Hepatocyte (in vitro differentiated cells): Measurements from ENCODE around the gene SCT. TPM values are rescaled to one million over a fixed set of nuclear protein-coding genes. Genes with fewer than 3 reads are reported as not detected.

Experiments
- DNase-seq: peaks from one replicate; pipeline ENCODE4 v3.0.0-alpha.2; 2016; ENCODE audit warnings: low spot score
- H2AFZ ChIP-seq: fragments of 200-600 bp; sonication (generic); 2 replicates; pipeline ENCODE4 v1.6.0; 2016; ENCODE audit warnings: antibody characterized with exemption, mild to moderate bottlenecking
- H3K27ac ChIP-seq: fragments of 200-600 bp; sonication (generic); 2 replicates; pipeline ENCODE4 v1.5.1; 2016; ENCODE audit warnings: mild to moderate bottlenecking
- H3K27me3 ChIP-seq: fragments of 200-600 bp; sonication (generic); 2 replicates; pipeline ENCODE4 v1.6.1; 2016
- H3K36me3 ChIP-seq: fragments of 200-600 bp; sonication (generic); replicated peaks from 2 replicates; pipeline ENCODE4 v1.5.1; 2016; ENCODE audit warnings: low read depth; ENCODE audit not compliant: insufficient read depth
- H3K4me1 ChIP-seq: fragments of 200-600 bp; sonication (generic); 2 replicates; pipeline ENCODE4 v1.5.1; 2016; ENCODE audit warnings: mild to moderate bottlenecking, moderate library complexity; ENCODE audit not compliant: insufficient read depth
- H3K4me2 ChIP-seq: fragments of 200-600 bp; sonication (generic); 2 replicates; pipeline ENCODE4 v1.6.0; 2016
- H3K4me3 ChIP-seq: fragments of 200-600 bp; sonication (generic); 2 replicates; pipeline ENCODE4 v1.5.1; 2016; ENCODE audit warnings: mild to moderate bottlenecking
- H3K79me2 ChIP-seq: fragments of 200-600 bp; sonication (generic); 2 replicates; pipeline ENCODE4 v1.6.0; 2017; ENCODE audit warnings: mild to moderate bottlenecking
- H3K9me2 ChIP-seq: fragments of 200-600 bp; sonication (generic); replicated peaks from 2 replicates; pipeline ENCODE4 v1.6.0; 2017; ENCODE audit warnings: mild to moderate bottlenecking; ENCODE audit not compliant: insufficient read depth
- H3K9me3 ChIP-seq: fragments of 200-600 bp; sonication (generic); 2 replicates; pipeline ENCODE4 v1.5.1; 2016; ENCODE audit warnings: low read depth, mild to moderate bottlenecking
- H4K20me1 ChIP-seq: fragments of 200-600 bp; sonication (generic); 2 replicates; pipeline ENCODE4 v1.6.0; 2016; ENCODE audit warnings: mild to moderate bottlenecking; ENCODE audit not compliant: insufficient read depth, poor library complexity, severe bottlenecking
- EZH2 ChIP-seq: fragments of 200-600 bp; sonication (generic); IDR thresholded peaks from 2 replicates; pipeline ENCODE4 v1.6.1; 2016; ENCODE audit warnings: antibody characterized with exemption, mild to moderate bottlenecking, borderline replicate concordance
- EZH2phosphoT487 ChIP-seq: fragments of 200-600 bp; sonication (generic); IDR thresholded peaks from one replicate; pipeline ENCODE4 v1.6.1; 2018; ENCODE audit warnings: antibody characterized with exemption, mild to moderate bottlenecking, low read depth, moderate library complexity; ENCODE audit not compliant: unreplicated experiment, severe bottlenecking
- WGBS: methylation state at CpG from one replicate; pipeline ENCODE4 v1.1.6; 2016; ENCODE audit warnings: low lambda C conversion rate; ENCODE audit errors: missing lambda C conversion rate; 5-methylcytosine and 5-hydroxymethylcytosine counted together
- polyA plus RNA-seq: library from polyadenylated mRNA; unstranded; fragments of >200 nt; fragmentation: Nextera tagmentation; extraction: Ambion mirVana; gene quantifications from 2 replicates; pipeline ENCODE4 v1.2.1, GENCODE V29; 2016
- total RNA-seq: library from RNA; depleted of rRNA; stranded (reverse); fragments of >200 nt; gene quantifications from 2 replicates; pipeline ENCODE4 v1.2.3, GENCODE V29; 2014
- TF ChIP-seq, protein P1 (sequence below): fragments of 200-600 bp; sonication (generic); IDR thresholded peaks from 2 replicates; pipeline ENCODE4 v1.5.1; 2016; ENCODE audit warnings: antibody characterized with exemption, mild to moderate bottlenecking; ENCODE audit not compliant: poor library complexity

Gene SCT
- total and polyA plus RNA-seq, 2 experiments from 2014 or later: 21.7 TPM; not detected in 1

DNA sequence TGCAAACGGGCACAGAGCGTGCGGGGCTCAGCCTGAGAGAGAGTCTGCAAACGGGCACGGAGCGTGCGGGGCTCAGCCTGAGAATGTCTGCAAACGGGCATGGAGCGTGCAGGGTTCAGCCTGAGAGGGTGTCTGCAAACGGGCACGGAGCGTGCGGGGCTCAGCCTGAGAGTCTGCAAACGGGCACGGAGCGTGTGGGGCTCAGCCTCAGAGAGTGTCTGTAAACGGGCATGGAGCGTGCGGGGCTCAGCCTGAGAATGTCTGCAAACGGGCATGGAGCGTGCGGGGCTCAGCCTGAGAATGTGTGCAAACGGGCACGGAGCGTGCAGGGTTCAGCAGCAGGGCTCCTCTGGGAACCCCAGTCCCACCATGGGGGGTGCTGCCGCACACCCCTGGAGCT is 37.2 kb downstream of the SCT start:
- Histone ChIP-seq H2AFZ (no peak overlapping the region), H3K36me3 (no peaks in the 10 kb centered on the region), H3K27me3 (no peaks in the 10 kb centered on the region), H3K4me3 (no peak overlapping the region), H3K9me2 (no peaks in the 10 kb centered on the region), H3K9me3 (no peaks in the 10 kb centered on the region), H3K79me2 (peaks cover 60% of the 10 kb centered on the region), H3K4me1 (peaks cover 23% of the 10 kb centered on the region), H3K4me2 (no peak overlapping the region), H3K27ac (no peak overlapping the region), H4K20me1 (peaks cover 31% of the 10 kb centered on the region)
- TF ChIP-seq EZH2 (no peak), EZH2phosphoT487 (no peak)
- TF ChIP-seq, protein P1, sequence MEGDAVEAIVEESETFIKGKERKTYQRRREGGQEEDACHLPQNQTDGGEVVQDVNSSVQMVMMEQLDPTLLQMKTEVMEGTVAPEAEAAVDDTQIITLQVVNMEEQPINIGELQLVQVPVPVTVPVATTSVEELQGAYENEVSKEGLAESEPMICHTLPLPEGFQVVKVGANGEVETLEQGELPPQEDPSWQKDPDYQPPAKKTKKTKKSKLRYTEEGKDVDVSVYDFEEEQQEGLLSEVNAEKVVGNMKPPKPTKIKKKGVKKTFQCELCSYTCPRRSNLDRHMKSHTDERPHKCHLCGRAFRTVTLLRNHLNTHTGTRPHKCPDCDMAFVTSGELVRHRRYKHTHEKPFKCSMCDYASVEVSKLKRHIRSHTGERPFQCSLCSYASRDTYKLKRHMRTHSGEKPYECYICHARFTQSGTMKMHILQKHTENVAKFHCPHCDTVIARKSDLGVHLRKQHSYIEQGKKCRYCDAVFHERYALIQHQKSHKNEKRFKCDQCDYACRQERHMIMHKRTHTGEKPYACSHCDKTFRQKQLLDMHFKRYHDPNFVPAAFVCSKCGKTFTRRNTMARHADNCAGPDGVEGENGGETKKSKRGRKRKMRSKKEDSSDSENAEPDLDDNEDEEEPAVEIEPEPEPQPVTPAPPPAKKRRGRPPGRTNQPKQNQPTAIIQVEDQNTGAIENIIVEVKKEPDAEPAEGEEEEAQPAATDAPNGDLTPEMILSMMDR: no peak
- 98% methylated on average over 23 of the region's 26 CpGs for WGBS
- no peak for DNase-seq

GRCh38 chr11:587978-588380 is 39.0 kb downstream of the SCT start:
- DNase-seq: peak; percentile 93
- no peaks in the 10 kb centered on the region for H3K27me3 ChIP-seq

GRCh38 chr11:587546-587945 is 39.4 kb downstream of the SCT start:
- TF ChIP-seq, protein P1: no peak
- TF ChIP-seq EZH2: no peak
- TF ChIP-seq EZH2phosphoT487: no peak
- no peaks in the 10 kb centered on the region for H3K9me2 ChIP-seq
- no peaks in the 10 kb centered on the region for H3K27me3 ChIP-seq
- H3K79me2 ChIP-seq: peaks cover 67% of the 10 kb centered on the region
- H2AFZ ChIP-seq: no peak overlapping the region
- H3K36me3 ChIP-seq: no peaks in the 10 kb centered on the region
- H3K27ac ChIP-seq: peak overlapping the region; percentile 60
- no peak overlapping the region for H3K4me2 ChIP-seq
- DNase-seq: no peak
- no peak overlapping the region for H3K4me3 ChIP-seq
- peaks cover 23% of the 10 kb centered on the region for H3K4me1 ChIP-seq
- WGBS: 89% methylated on average over 8 of the region's 8 CpGs
- peaks cover 45% of the 10 kb centered on the region for H4K20me1 ChIP-seq
- H3K9me3 ChIP-seq: no peaks in the 10 kb centered on the region

More at GRCh38 chr11:587978-588380, 39.0 kb downstream of the SCT start:
- H3K4me2 ChIP-seq: no peak overlapping the region
- H3K79me2 ChIP-seq: peaks cover 62% of the 10 kb centered on the region
- WGBS: 59% methylated on average over 6 of the region's 6 CpGs
- H2AFZ ChIP-seq: no peak overlapping the region
- H3K9me2 ChIP-seq: no peaks in the 10 kb centered on the region
- H3K36me3 ChIP-seq: no peaks in the 10 kb centered on the region
- H3K4me1 ChIP-seq: peaks cover 23% of the 10 kb centered on the region
- TF ChIP-seq EZH2: no peak
- TF ChIP-seq, protein P1: no peak
- no peak for TF ChIP-seq EZH2phosphoT487
- no peaks in the 10 kb centered on the region for H3K9me3 ChIP-seq
- H4K20me1 ChIP-seq: peaks cover 44% of the 10 kb centered on the region
- peak overlapping the region; percentile 93 for H3K27ac ChIP-seq
- no peak overlapping the region for H3K4me3 ChIP-seq
